Hindlimb muscle (tissue), 1 donor: ENCODE results near the gene COL23A1. TPM values are rescaled to one million over a fixed set of nuclear protein-coding genes. Genes with fewer than 3 reads are reported as not detected.

Experiments used
- DNase-seq: peaks from one replicate; pipeline ENCODE4 v3.0.0-alpha.2; 2013
- polyA plus RNA-seq: library from polyadenylated mRNA; unstranded; fragments of 120-200 nt; gene quantifications from one replicate; pipeline ENCODE4 v1.2.1, GENCODE V29; 2013; ENCODE audit not compliant: insufficient read length

Gene COL23A1
- polyA plus RNA-seq, 1 donor: 1.8 TPM

DNA sequence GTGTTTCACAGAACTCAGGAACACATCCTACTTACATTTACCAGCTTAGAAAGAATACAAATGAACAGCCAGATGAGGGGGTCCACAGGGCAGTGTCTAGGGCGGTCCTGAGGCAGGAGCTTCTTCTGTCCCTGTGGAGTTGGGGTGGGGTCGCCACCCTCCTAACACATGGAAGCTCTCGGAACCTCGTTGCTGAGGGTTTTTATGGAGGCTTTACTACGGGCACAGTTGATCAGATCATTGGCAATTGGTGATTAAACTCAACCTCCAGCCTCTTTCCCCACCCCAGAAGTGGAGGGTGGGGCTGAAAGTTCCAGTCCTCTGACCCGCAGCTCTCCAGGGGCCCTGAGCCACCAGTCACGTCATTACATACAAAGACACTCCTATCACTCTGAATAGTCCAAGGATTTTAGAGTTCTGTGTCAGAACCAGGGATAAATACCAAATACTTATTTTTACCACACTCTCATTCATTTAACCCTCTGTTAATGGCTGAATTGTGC, 156.9 kb downstream of the COL23A1 start:
- DNase-seq: no peak

DNA sequence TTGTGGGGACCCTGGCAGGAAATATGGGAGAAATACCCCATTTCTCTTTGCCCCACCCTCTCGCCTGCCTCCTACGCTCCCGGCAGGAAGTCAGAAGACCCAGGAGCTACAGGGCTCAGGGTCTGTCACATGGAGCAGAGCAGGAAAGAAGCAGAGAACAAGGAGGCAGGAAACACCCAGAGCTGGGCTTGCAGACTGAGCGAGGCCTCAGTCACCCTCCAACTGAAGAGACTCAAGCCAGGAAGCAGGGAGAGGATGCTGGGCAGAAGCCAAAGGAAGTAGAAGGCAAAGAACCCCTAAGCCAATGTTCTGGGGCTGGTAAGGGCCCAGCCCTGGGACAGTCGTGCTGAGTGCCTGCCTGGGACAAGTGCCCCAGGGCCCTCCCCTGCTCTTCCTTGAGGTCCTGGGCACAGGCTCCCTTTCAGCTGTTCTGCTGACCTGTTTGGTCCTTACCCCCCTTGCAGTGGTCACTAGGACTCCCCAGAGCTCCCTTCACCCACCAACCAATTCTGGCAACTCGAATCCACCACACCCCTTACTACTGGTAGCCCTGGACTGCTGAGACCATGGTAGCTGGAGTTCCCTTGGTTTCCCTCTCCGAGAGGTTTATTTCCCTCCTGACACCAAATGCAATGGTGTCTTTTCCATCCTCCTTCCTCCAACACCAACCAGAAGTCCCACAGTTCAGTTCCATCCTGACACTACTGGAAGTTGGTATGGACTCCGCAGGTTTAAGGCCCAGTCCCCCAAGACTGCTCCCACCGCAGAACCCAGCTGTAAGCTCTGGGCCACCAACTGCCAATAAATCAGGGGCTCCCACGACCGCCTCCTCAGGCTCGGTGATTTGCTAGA, 157.5 kb downstream of the COL23A1 start:
- DNase-seq: no peak

DNA sequence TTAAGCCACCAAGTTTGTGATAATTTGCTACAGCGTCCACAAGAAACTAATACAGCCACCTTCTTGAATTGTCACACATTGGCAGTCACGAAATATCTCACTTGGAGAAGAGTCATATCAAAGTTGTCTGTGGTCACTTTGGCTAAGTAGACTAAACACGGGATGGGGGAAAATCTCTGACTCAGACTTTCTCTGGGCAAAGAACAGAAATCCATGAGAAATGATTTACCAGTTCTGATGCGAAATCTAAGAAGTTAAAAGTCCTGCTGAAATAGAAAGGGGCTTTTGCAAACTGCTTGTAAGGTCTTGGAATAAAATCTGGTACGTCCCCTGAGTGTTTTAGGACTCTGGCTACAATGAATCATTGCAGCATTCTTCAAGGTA, 158.4 kb downstream of the COL23A1 start:
- DNase-seq: no peak

DNA sequence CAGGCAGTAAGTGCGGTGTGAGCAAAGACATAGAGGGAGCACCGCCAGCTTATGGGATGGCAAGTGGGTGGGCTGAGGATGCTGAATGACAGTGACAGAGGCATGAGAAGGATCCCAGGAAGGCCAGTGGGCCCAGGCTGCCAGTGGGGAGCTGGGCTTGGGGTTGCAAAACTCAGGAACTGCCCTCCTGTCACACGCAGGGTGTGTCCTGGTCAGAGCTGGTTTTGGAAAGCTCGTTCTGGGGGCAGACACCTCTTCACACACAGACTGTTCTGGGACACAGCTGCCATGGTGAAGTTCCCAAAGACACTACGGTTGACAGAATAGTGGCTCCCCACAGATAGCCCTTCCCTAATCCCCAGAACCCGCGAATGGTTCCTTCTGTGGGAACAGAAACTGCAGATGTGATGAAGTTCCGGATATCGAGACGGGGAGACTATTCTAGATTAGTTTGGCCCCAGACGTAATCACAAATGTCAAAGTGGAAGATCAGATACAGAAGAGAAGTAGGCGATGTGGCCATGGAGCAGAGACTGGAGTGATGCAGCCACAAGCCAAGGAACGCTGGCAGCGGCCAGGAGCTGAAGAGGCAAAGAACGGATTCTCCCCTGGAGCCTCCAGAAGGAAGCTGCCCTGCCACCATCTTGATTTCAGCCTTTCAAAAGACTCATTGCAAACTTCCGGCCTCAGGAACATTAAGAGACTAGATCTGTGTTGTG, 159.0 kb downstream of the COL23A1 start:
- DNase-seq: no peak

DNA sequence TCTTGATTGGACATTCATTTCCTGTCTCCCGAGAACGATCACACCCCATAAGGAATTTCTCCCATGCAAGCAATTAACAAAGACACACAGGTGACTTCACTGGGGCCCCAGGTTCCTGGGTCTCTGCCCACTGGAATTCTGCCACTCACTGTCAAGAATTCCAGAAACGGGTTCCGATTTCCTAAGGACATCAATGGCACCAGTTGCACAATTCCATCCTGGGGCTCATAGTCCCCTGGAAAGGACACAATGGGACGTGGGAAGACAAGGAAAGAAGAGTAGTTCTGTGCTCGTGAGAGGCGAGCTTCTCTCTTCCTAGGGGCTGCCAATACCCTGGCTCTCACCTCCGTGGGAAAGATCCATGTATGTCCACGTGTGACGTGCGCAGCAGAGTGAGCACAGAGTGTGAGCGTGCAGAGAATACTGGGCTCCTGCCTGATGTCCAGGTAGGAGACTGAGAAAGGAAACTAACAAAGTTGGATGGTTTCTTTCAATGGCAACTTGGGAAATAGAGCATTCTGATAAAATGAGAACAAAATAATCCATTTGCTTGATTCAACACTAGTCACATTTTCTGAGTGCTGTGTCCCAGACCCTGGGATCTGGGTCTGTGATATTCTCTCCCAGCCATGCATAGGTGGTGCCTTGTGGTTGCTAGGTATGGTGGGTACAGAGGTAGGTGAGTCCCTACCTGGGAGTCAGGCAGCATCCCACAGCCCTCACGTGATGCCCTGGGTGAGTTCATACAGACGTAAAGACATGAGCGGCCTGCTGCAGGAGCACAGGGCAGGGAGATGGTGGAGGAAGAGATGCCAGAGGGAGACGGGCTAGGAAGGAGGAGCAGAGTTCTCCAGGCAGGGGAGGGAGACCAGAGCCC, 159.8 kb downstream of the COL23A1 start:
- no peak for DNase-seq

DNA sequence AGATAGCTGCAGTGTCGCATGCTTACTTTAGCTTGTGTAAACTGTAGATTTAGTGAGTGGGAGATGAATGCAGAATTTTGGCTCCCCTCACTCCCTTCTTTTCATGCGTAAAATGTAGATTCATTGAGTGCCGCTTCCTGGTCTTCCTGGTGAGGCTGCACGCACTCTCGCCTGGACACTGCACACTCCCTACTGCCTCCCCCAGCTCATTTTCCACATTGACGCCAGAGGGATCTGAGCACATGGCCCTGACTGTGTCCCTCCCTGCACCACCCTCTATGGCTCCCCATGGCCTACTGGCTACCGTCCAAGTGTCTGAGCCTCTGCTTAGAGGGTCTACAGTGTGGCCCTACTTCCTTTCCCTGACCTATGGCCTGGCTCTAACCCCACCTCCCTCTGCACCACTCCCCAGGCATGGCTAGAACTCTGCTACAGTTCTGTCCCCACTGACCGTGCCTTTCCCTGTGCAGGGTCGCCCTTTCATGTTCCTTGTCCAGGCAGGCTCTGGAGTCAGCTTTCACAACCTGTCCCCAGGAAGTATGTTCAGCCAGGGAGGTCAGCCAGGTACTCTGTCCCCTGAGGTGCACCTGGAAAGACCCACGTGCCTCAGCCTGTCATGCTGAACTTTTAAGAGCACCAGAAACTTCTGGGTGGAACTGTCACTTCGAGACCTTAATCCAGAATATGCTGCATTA, 160.6 kb downstream of the COL23A1 start:
- DNase-seq: no peak

DNA sequence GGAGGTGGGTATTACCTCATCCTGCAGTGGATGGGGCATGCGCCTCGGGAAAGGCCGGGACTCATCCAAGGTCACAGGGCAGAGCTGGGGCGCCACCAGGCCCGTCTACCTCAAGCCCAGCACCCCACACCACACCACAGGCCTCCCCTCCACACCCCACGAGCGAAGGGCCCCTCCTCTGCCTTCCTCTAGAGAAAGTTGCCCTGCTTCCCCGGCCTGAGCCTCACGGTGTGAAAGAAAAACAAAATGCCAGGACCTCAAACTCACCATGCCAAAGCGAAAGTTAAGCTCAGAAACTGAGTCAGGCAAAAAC, 161.1 kb downstream of the COL23A1 start:
- no peak for DNase-seq

DNA sequence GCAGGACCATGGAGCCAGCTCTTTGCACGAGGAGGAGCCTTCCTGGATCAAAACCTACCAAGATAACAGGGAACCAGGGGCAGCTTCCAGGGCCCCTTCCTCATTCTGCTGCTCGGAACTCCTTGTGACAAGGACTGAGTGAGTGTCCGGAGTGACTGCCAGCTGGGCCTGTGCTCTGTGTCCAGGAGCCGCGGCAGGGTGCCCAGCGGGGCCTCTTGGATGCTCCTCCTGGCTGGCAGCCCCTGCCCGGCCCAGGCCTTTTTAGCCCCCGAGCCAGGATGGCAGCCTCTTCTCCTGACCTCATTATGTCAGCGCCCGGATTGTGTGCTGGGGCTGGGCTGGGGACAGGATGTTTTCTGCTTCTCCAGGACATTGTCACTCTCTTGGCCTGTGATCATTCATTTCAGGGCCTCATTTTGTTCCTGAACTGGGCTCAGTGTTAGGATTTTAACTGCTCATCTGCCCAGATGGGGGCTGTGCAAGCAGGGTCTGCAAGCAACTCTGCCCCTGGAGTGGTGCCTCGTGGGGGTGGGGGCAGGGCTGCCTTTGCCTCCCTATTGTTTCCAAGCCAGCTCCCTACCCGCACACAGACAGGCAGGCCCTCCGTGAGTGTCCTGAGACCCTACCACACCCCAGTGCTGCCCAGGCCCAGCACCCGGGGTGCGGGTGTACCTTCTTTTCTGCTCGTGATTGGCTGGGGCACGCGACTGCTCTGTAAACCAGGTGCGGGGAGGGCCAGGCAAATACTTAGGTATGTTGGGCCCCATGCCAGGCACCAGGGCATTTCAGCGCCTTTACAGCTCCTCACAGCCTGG, 161.6 kb downstream of the COL23A1 start:
- no peak for DNase-seq

DNA sequence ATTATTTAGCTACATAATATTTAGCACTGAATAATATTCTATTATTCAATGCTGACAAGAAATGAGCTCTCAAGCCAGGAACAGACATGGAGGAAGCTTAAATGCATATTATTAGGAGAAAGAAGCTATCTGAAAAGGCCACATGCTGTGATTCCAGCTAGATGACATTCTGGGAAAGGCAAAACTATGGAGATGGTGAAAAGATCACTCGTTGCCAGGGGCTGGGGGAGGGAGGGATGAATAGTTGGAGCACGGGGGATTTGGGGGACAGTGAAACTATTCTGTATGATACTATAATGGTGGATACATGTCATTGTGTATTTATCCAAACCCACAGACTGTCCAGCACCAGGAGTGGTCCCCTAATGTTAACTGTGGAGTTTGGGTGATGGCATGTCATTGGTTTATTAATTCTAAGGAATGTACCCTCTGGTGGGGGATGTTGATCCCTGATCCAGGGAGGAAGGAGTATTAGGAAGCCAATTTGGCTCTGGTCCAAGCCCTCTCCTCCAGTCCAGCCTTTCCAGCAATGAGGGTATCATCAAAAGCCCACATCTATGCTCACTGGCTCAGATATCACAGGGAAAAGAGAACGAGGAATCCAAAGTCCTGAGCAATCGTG, 162.5 kb downstream of the COL23A1 start:
- no peak for DNase-seq

DNA sequence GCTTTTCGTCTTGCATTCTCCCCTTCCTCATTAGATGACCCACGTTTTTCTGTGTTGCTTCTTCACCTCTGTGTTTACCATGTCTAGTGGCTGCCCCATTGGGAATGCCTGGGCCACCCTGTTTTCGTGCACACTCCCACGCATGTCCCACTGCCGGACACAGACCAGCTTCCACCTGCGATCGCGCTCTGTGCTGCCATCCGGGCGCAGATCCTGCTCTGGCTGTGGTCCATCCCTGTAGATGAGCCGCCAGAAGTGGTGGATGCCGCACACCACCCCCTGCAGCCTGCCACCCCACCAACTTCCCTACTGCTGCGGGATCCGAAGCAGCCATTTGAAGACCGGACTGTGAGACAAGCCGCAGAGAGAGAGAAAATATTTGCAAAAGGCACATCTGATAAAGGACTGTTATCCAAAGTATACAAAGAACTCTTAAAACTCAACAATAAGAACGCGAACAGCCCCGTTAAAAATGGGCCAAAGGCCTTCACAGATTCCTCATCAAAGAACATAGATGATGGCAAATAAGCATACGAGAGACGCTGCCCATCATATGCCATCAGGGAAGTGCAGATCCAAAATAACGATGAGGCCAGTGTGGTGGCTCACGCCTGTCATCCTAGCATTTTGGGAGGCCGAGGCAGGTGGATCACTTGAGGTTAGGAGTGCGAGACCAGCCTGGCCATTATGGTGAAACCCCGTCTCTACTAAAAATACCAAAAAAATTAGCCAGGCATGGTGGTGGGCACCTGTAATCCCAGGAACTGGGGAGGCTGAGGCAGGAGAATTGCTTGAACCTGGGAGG, 163.7 kb downstream of the COL23A1 start:
- DNase-seq: no peak

DNA sequence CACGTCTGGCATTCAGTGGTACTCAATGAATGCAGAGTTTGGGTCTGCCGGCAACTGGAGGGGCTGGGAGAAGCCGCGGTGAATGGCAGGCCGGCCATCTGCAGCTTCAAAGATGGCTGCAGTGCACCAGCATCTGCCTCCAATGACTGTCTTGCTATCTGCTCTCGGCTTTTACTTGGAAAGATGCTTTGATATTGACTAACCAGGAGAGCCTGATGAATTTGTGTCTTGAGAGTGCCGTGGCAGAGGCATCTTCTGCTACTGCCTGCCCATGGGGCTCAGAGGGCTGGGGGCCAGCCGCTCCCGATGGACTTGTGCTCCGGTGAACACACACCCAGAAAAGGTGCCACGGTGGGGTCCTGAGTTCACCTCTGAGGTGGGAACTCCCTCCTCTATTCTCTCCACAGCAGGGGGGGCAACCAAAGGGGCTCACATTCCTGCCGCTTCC, 164.5 kb downstream of the COL23A1 start:
- DNase-seq: no peak

DNA sequence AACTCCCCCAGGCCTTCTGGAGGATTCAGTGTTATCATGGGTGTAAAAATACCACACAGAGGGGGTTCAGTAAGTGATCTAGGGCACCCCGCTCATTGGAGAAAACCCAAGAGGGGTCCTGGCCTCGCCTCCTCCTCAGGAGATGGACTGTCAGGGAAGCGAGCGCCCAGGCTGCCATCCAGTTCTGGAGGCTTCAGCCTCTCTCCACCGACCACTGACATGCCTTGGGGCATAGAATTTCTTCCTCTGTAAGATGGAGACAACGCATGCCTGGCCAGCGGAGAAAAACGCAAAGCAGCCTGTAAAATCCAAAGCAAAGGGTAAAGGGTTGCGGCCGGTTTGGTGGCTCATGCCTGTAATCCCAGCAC, 165.4 kb downstream of the COL23A1 start:
- DNase-seq: no peak

DNA sequence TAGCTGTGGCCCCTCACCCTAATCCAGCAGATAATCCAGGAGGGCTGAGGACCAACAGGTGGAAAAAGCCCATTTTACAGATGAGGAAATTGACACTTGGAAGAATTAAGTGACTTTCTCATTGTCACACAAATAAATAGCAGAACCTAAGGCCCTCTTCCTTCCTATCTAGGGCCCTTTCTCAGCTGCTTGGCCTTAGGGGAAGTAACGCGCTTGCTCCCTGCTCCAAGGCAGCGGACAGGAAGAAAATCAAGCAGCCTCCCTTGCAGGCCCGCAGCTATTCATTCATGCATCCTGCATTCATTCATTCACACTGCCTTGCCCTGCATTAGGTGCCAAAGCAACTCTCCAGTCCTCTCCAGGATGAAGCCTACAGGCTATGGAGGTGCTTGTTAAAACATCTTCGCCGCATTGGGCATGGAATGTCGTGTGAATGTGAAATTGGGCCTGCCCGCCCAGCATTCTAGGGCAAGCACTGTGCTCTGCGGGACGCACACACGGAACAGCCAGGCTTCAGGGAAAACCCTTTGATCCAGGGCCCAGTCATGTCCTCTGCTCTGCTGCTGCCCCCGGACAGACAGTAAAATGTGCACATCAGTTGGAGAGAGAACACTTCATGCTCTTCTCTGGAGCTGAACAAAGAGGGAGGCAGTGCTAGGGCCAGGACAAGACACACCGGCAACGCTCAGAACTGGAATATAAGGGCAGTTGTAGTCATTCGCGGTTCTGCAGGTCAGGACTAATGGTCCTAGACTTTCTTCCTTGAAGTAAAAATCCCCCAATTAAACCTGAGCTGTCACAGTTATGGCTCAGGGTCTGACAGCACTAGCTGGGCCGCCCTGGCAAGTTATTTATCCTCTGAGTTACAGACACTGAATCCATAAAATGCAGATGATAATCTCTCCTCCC, 166.0 kb downstream of the COL23A1 start:
- no peak for DNase-seq

DNA sequence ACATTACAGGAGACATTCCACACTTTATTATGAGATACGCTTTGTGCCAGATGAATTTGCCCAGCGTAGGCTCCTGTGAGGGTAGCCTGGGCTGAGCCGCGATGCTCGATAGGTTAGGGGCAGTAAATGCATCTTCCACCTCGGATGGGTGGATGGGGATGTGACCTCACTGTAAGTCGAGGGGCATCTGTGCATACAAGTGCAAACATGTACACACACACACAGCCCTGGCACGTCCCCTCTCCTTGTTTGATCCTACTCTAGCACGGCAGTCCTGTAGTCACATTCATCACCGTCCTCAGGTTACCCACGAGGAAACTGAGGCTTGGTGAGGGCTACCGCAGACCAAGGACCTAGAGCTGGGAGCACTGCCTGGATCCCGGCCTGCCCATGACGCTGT, 166.8 kb downstream of the COL23A1 start:
- DNase-seq: no peak

DNA sequence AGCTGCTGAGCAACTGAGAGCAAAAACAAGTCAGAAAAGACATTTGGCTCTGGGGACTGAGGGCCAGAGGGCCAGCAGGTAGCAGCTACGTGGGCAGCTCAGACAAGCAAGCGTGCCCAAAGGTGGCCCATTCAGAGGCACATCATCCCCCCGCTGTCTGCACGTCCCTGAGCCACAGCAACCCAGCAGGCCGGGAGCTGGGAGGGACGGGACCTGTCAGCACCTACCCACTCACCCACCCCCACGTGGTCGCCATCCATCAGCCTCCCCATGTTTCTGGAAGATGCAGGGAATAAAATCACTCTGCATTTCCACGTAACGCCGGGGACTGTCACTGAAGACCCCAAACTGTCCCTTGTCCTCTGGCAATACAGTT, 167.8 kb downstream of the COL23A1 start:
- no peak for DNase-seq

DNA sequence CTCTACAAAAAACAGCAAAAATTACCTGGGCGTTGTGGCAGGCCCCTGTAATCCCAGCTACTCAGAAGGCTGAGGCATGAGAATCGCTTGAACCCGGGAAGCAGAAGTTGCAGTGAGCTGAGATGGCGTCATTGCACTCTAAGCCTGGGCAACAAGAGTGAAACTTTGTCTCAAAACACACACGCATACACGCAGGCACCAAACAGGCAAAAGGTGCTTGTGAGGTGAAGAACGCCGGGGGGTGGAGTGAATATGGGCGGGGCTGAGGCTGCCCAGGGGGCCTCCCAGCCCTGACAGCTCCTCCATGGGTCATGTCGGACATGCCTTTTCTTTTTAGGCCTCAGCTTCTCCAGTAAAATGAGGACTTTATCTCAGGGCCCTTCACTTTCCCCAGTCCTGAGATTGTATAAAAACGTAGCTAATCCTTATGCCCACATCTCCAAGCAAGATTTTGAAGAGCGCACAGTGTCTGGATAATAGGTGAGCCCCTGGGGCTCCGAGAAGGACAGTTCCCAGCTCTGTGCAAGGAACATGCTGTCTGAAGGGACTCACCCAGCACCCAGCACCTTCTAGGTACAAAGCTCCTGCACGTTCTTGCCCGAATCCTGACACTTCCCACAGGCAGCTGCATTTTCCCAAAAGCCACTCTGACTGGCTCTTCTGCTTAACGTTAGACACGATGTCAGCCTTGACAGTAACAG, 168.3 kb downstream of the COL23A1 start:
- no peak for DNase-seq

DNA sequence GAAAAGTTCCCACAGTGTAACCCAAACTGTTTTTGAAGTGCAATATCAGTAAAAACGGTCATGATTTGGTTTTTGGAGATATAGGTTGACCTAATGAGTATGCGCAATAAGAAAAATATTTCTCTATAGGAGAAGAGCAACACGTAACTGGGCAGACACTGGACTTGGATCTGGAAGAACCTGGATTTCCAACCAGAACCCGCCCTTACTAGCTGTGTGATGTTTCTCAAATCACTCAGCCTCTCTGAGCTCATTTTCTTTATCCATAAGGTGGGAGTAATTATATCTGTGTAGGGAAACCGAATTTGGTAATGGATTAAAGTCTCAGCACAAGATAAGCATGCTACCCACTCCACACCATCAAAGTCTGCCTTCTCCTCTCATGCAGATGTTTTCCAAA, 169.1 kb downstream of the COL23A1 start:
- no peak for DNase-seq

DNA sequence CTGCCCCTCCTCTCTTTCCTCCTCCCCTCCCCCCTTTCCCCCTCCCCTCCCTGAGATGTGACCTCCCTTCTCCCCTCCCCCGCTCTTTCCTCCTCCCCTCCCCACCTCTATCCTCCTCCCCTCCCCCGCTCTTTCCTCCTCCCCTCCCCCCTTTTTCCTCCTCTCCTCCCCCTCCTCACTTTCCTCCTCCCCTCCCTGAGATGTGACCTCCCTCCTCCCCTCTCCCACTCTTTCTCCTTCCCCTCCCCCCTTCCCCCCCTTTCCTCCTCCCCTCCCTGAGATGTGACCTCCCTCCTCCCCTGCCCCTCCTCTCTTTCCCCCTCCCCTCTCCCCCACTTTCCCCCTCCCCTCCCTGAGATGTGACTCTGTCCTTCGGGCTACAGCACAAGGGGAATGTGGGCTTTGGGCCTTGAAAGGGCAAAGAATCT, 169.8 kb downstream of the COL23A1 start:
- no peak for DNase-seq
